GM12878 (cell line): ENCODE data around the gene KRTAP9-9.
"Not testable (repeated sequence)": the region's sequence is repeated elsewhere in the genome, so short reads cannot be mapped to it uniquely, and the experiment has no call there.

ENCODE experiments used
- CREM ChIP-seq: IDR thresholded peaks from 2 replicates; pipeline ENCODE4 v1.6.1; 2014; ENCODE audit warnings: antibody characterized with exemption, low read depth
- CTCF ChIP-seq, 3 experiments: IDR thresholded peaks in 2 of 3; conservative IDR thresholded peaks in 1 of 3; 2 replicates each; pipeline ENCODE4 v1.5.1; 2011; ENCODE audit warnings: low read depth in 3 of 3, low read length in 3 of 3, mild to moderate bottlenecking in 3 of 3, control low read depth in 2 of 3, moderate library complexity in 2 of 3, inconsistent platforms in 1 of 3, mixed read lengths in 1 of 3; ENCODE audit not compliant: control insufficient read depth in 2 of 3, insufficient read depth in 1 of 3; ENCODE audit errors: extremely low read depth in 1 of 3
- EP300 ChIP-seq, 2 experiments: fragments of 150-350 bp in 1 of 2; IDR thresholded peaks; 2 replicates each; pipeline ENCODE4 v1.6.1; 2011 to 2012; ENCODE audit warnings: low read depth in 2 of 2, low read length in 2 of 2, borderline replicate concordance in 1 of 2, improper control_type of control experiment in 1 of 2, inconsistent platforms in 1 of 2; ENCODE audit not compliant: control insufficient read depth in 1 of 2
- NRF1 ChIP-seq: conservative IDR thresholded peaks from 2 replicates; pipeline ENCODE4 v1.6.1; 2011; ENCODE audit warnings: mild to moderate bottlenecking, low read depth, low read length, improper control_type of control experiment
- POLR2AphosphoS5 ChIP-seq: IDR thresholded peaks from 2 replicates; pipeline ENCODE4 v1.6.1; 2011; ENCODE audit warnings: mild to moderate bottlenecking, low read length, inconsistent platforms
- RCOR1 ChIP-seq: conservative IDR thresholded peaks from 2 replicates; pipeline ENCODE4 v1.6.1; 2012; ENCODE audit warnings: low read depth, low read length, improper control_type of control experiment
- RELA ChIP-seq: fragments of 450-650 bp; IDR thresholded peaks from 2 replicates; pipeline ENCODE4 v1.8.0; 2014; ENCODE audit warnings: borderline replicate concordance; ENCODE audit not compliant: partially characterized antibody
- SP1 ChIP-seq: IDR thresholded peaks from one replicate; pipeline ENCODE4 v1.6.1; 2011; ENCODE audit warnings: low read depth, low read length
- SPI1 ChIP-seq: IDR thresholded peaks from 2 replicates; pipeline ENCODE4 v1.6.1; 2011; ENCODE audit warnings: low read depth, mild to moderate bottlenecking, low read length, moderate library complexity, borderline replicate concordance; ENCODE audit not compliant: insufficient read depth
- TAF1 ChIP-seq: IDR thresholded peaks from 2 replicates; pipeline ENCODE4 v1.6.1; 2011; ENCODE audit warnings: mild to moderate bottlenecking, low read depth, low read length, borderline replicate concordance
- TCF7 ChIP-seq: IDR thresholded peaks from 2 replicates; pipeline ENCODE4 v1.6.1; 2014; ENCODE audit warnings: antibody characterized with exemption, borderline replicate concordance
- USF1 ChIP-seq: IDR thresholded peaks from 2 replicates; pipeline ENCODE4 v1.6.1; 2011; ENCODE audit warnings: borderline replicate concordance, low read depth, mild to moderate bottlenecking, moderate library complexity, mixed read lengths, low read length; ENCODE audit not compliant: insufficient read depth; ENCODE audit errors: extremely low read length
- ZBTB11 ChIP-seq: fragments of 450-650 bp; formaldehyde crosslinking; IDR thresholded peaks from 2 replicates; pipeline ENCODE4 v1.5.0; 2022; ENCODE audit warnings: mild to moderate bottlenecking, missing genetic modification characterization
- ZNF274 ChIP-seq: IDR thresholded peaks from one replicate; pipeline ENCODE4 v1.8.0; 2011; ENCODE audit not compliant: insufficient read length, insufficient read depth

GRCh38 chr17:41232399-41233105, 22.6 kb upstream of the KRTAP9-9 start, which contains the start of gene KRTAP9-3:
- not testable (repeated sequence) for TF ChIP-seq CTCF (IDR thresholded peaks at IDR 0.05 in 2 of 3, conservative IDR thresholded peaks at IDR 0.05 in 1 of 3; ENCODE audit: control insufficient read depth in 2 of 3, extremely low read depth in 1 of 3, insufficient read depth in 1 of 3, low read depth in 3 of 3, low read length in 3 of 3); SP1; EP300 (IDR thresholded peaks at IDR 0.05; ENCODE audit: borderline replicate concordance in 1 of 2, control insufficient read depth in 1 of 2, low read depth in 2 of 2, low read length in 2 of 2); USF1; TAF1; NRF1; CREM; POLR2AphosphoS5; RELA; SPI1; ZBTB11 (CRISPR knock-in tag); ZNF274; TCF7; RCOR1
